Common myeloid progenitor, CD34-positive (primary cell): Measurements from ENCODE around the gene SLC25A39.
"Not testable (repeated sequence)": the region's sequence is repeated elsewhere in the genome, so short reads cannot be mapped to it uniquely, and the experiment has no call there.

ENCODE experiments used
- CTCF ChIA-PET: fragments of 350-600 bp; sonication (Branson Sonifier 250); formaldehyde crosslinking; loops from one replicate; lab custom pipeline; 2021; ENCODE audit warnings: antibody characterized with exemption; lab: Charles Lee
- POLR2A ChIA-PET: fragments of 350-600 bp; sonication (Branson Sonifier 250); formaldehyde crosslinking; loops from one replicate; lab custom pipeline; 2021; ENCODE audit warnings: antibody characterized with exemption; lab: Charles Lee
- DNase-seq, 3 donors: peaks; one replicate each; pipeline versions ENCODE4 v3.0.0 to v3.0.0-alpha.2; 2013
- H3K27ac ChIP-seq, 2 experiments: 1 replicate in 1 of 2; 2 replicates in 1 of 2; pipeline ENCODE4 v1.7.0; 2013; ENCODE audit warnings: inconsistent platforms in 2 of 2, low read length in 2 of 2, mild to moderate bottlenecking in 2 of 2, low read depth in 1 of 2, moderate library complexity in 1 of 2; ENCODE audit not compliant: severe bottlenecking in 2 of 2, insufficient read depth in 1 of 2, poor library complexity in 1 of 2
- H3K27me3 ChIP-seq, 5 experiments: replicated peaks in 2 of 5; 1 replicate in 3 of 5; 2 replicates in 2 of 5; pipeline versions ENCODE4 v1.6.1 to v1.7.0; 2013; ENCODE audit warnings: low read length in 4 of 5, mild to moderate bottlenecking in 2 of 5, moderate library complexity in 2 of 5, inconsistent platforms in 1 of 5; ENCODE audit not compliant: insufficient read depth in 5 of 5, control insufficient read depth in 4 of 5
- H3K36me3 ChIP-seq, 4 experiments: 1 replicate in 2 of 4; 2 replicates in 2 of 4; pipeline versions ENCODE4 v1.6.1 to v1.7.0; 2013; ENCODE audit warnings: low read length in 3 of 4, control low read depth in 1 of 4, mild to moderate bottlenecking in 1 of 4; ENCODE audit not compliant: control insufficient read depth in 4 of 4, insufficient read depth in 4 of 4
- H3K4me1 ChIP-seq, 4 experiments: 1 replicate in 3 of 4; 2 replicates in 1 of 4; pipeline versions ENCODE4 v1.6.1 to v1.7.1; 2013; ENCODE audit warnings: low read length in 3 of 4, mild to moderate bottlenecking in 3 of 4, control low read depth in 1 of 4, inconsistent platforms in 1 of 4, moderate library complexity in 1 of 4; ENCODE audit not compliant: control insufficient read depth in 4 of 4, insufficient read depth in 4 of 4; ENCODE audit errors: control extremely low read depth in 1 of 4
- H3K4me3 ChIP-seq, 7 experiments: 1 replicate in 4 of 7; 2 replicates in 3 of 7; pipeline versions ENCODE4 v1.5.1 to v1.7.0; 2013; ENCODE audit warnings: mild to moderate bottlenecking in 7 of 7, low read length in 6 of 7, moderate library complexity in 6 of 7, inconsistent platforms in 2 of 7, low read depth in 2 of 7, control low read depth in 1 of 7; ENCODE audit not compliant: insufficient read depth in 4 of 7, control insufficient read depth in 1 of 7; ENCODE audit errors: extremely low read depth in 1 of 7
- H3K9me3 ChIP-seq, 5 experiments: 1 replicate in 4 of 5; 2 replicates in 1 of 5; pipeline versions ENCODE4 v1.6.1 to v1.7.1; 2013; ENCODE audit warnings: low read length in 4 of 5, mild to moderate bottlenecking in 2 of 5, inconsistent platforms in 1 of 5, low read depth in 1 of 5, moderate library complexity in 1 of 5; ENCODE audit not compliant: control insufficient read depth in 4 of 5, insufficient read depth in 2 of 5; ENCODE audit errors: control extremely low read depth in 1 of 5
- WGBS: methylation state at CpG from one replicate; pipeline ENCODE4 v1.1.5; 2013; ENCODE audit not compliant: insufficient coverage; 5-methylcytosine and 5-hydroxymethylcytosine counted together

SLC25A39 gene

DNA sequence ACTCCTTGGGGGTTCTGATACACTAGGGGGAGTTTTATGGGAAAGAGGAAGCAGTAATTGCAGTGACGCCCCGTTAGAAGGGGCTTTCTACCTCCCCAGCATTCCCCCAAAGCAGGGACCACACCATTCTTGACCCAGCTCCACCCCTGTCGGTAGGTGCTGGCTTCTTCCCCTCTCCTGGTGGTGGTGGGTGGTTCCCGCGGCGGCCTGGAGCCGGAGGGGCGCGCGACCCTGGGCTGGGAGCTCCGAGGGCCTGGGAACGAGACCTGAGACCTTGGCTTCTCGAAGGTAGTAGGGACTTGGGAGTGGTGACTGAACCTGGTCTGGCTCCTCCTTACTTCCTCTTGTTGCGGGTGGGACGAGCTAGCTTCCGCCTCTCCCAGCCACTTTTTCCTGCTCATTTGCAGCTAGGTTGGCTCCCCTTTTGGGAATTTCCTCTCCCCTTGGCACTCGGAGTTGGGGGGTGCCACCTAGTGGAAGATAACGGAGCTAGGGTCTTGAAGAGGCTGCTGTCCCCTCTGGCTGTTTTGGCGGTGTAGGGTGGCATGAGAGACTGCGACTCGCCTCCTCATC is 20.9 kb upstream of the SLC25A39 start:
- H3K27me3 ChIP-seq = peaks cover 0 to 3% (median 0%) of the 10 kb centered on the region in 5 experiments
- H3K9me3 ChIP-seq = no peaks in the 10 kb centered on the region
- H3K36me3 ChIP-seq = peaks cover 0 to 11% (median 6%) of the 10 kb centered on the region in 4 experiments
- H3K27ac ChIP-seq = peak overlapping the region in 1 of 2 experiments; percentile 75
- CTCF ChIA-PET = interaction anchor here (0.6 to 3.3 kb wide), 21 partner anchors 9 to 432 kb away, joined by 3 to 34 read pairs (median 4); partner anchors contain the start of gene FAM171A2
- WGBS = 0% methylated on average over 4 of the region's 21 CpGs
- peak; percentile 66 to 69 (median 68) for DNase-seq
- POLR2A ChIA-PET = interaction anchor here (1.0 to 1.4 kb wide), 3 partner anchors 11 to 147 kb away, joined by 3 to 6 read pairs (median 3); no protein-coding TSS in a partner anchor
- H3K4me3 ChIP-seq = peak overlapping the region; percentile 78 to 97 (median 87)
- H3K4me1 ChIP-seq = peaks cover 5 to 30% (median 22%) of the 10 kb centered on the region in 4 experiments

DNA sequence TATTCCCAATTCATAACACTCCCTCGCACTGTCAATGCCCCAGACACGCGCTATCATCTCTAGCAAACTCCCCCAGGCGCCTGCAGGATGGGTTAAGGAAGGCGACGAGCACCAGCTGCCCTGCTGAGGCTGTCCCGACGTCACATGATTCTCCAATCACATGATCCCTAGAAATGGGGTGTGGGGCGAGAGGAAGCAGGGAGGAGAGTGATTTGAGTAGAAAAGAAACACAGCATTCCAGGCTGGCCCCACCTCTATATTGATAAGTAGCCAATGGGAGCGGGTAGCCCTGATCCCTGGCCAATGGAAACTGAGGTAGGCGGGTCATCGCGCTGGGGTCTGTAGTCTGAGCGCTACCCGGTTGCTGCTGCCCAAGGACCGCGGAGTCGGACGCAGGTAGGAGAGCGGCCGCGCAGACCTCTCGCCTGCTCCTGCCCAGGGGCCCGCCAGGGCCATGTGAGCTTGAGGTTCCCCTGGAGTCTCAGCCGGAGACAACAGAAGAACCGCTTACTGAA is 20.4 kb upstream of the SLC25A39 start, which contains the start of gene GRN:
Gene GRN, plus strand, starts transcription at position 364 of the 515 bp plus-strand sequence. CDS start 3,863 bp downstream, outside the sequence.
- Histone ChIP-seq H3K36me3 (peaks cover 0 to 7% (median 4%) of the 10 kb centered on the region in 4 experiments), H3K27ac (peak within 1 kb of the TSS in 1 of 2 experiments; percentile 75), H3K27me3 (peaks cover 0 to 3% (median 0%) of the 10 kb centered on the region in 5 experiments), H3K4me3 (peak within 1 kb of the TSS; percentile 78 to 97 (median 87)), H3K9me3 (no peaks in the 10 kb centered on the region), H3K4me1 (peaks cover 5 to 30% (median 22%) of the 10 kb centered on the region in 4 experiments)
- POLR2A ChIA-PET = interaction anchor here (1.0 to 1.4 kb wide), 3 partner anchors 10 to 146 kb away, joined by 3 to 6 read pairs (median 3); no protein-coding TSS in a partner anchor
- peak; percentile 90 to 93 (median 93) for DNase-seq
- CTCF ChIA-PET = interaction anchor here (0.9 to 3.3 kb wide), 18 partner anchors 9 to 431 kb away, joined by 3 to 34 read pairs (median 5); partner anchors contain the start of gene FAM171A2
- 0% methylated on average over 20 of the region's 26 CpGs for WGBS

DNA sequence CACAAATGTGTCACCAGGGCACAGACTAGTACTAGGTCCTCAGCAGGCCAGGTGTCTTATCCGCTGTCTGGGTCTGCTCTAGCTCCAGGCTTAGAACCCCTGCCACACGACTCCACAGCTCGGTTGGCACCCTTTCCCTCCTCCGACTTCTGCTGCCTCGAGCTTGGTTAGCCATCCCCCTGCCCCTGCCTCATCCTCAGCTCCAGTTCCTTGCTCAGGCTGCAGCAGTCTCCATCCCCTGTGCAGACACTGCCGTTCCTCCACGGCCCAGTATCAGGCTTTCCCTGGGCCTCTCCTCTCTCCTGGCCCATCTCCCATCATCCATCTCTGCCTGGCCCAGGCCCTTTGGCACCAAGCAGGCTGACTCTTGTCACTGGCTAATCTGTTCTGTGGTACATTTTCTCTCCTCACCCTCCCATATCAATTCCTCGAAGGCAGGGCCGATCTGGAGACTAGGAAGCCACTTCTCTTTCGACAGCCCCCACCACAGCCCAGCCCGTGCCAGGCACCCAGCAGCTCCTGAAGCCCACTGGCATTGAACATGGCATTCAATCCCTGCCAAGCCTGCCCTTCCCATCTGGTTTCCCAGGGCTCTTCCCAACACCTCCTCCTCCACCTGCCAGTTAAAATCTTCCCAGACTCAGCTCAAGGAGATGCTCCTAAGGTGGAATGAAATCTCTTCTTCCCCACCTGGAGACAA is 19.0 kb upstream of the SLC25A39 start:
- WGBS = 90% methylated on average over 11 of the region's 11 CpGs
- H3K4me3 ChIP-seq = no peak overlapping the region
- H3K27ac ChIP-seq = no peak overlapping the region
- H3K4me1 ChIP-seq = peaks cover 5 to 26% (median 22%) of the 10 kb centered on the region in 4 experiments
- DNase-seq = no peak
- no peaks in the 10 kb centered on the region for H3K9me3 ChIP-seq
- ChIA-PET POLR2A (no interaction called here), CTCF (interaction anchor here (1.0 to 3.3 kb wide), 6 partner anchors 12 to 141 kb away, joined by 3 to 34 read pairs (median 10); partner anchors contain the start of gene FAM171A2)
- no peaks in the 10 kb centered on the region for H3K36me3 ChIP-seq
- peaks cover 0 to 3% (median 0%) of the 10 kb centered on the region in 5 experiments for H3K27me3 ChIP-seq

DNA sequence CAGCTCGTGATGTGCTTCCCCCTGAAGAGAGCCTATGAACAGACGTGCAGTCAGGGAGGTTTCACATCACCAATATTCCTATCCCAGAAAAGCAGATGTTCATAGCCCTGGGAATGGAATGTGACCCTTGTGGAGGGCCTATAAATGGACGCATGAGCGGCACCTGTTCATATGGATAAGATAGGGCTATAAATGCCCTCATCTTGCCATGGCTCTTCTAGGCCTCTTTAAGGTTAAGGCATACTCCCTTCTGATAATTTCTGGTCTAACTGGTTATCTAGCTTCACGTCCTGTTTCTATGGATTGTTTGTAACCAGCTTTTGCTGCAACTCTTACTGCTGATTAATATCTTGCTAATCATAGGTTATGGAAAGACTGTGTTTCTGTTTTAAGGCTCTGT is 15.9 kb upstream of the SLC25A39 start:
- CTCF ChIA-PET = interaction anchor here (0.9 to 2.2 kb wide), 6 partner anchors 9 to 133 kb away, joined by 3 to 18 read pairs (median 4); no protein-coding TSS in a partner anchor
- H3K4me1 ChIP-seq, POLR2A ChIA-PET, H3K27me3 ChIP-seq, DNase-seq, H3K36me3 ChIP-seq, H3K4me3 ChIP-seq, H3K27ac ChIP-seq, H3K9me3 ChIP-seq: not testable (repeated sequence)
- WGBS = 100% methylated on average over 2 of the region's 5 CpGs

DNA sequence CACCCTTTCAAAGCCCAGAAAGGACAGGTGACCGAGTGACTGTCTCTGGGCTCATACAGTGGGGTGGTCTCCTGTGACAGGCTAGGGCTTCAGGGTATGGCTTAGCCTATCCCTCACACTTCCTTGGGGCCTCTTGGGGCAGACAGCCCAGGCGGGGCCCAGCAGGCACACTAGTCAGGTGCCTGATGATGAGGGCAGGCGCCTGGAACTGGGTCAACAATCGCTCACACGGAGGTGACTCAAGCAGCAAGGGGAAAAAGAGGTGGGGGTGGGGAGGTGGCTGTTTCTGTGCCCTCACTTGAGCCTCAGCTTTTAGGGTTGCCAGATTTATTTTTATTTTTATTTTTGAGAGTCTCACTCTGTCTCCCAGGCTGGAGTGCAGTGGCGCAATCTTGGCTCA is 14.1 kb upstream of the SLC25A39 start:
- peaks cover 0 to 3% (median 0%) of the 10 kb centered on the region in 5 experiments for H3K27me3 ChIP-seq
- H3K9me3 ChIP-seq = no peaks in the 10 kb centered on the region
- DNase-seq = no peak
- H3K4me3 ChIP-seq = no peak overlapping the region
- H3K27ac ChIP-seq = no peak overlapping the region
- WGBS = 70% methylated on average over 4 of the region's 6 CpGs
- ChIA-PET CTCF (interaction anchor here (1.4 to 1.6 kb wide), 3 partner anchors 16 to 134 kb away, joined by 3 to 4 read pairs (median 4); no protein-coding TSS in a partner anchor), POLR2A (interaction anchor here (0.6 kb wide), 1 partner anchor 336 kb away, joined by 3 read pairs; no protein-coding TSS in a partner anchor)
- H3K4me1 ChIP-seq = peaks cover 0 to 5% (median 0%) of the 10 kb centered on the region in 4 experiments
- H3K36me3 ChIP-seq = no peaks in the 10 kb centered on the region

DNA sequence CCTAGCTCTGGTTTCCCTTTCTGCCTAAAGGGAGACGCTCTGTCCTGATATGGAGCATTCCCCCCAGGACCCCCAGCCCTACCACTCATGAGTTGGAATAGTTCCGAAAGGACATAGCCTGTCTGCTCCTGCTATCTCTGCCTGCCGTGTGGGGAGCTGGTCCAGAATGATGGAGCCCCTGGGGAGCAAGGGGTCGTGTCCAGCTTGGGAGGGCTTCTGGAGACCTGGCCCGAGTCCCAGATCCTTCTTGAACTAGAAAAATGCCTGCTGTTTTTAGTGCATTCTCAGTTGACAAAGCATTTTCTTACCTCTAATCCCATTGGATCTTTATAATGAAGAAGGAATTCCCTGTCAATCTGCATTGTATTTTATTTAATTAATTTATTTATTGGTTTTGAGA is 11.3 kb upstream of the SLC25A39 start:
- no peak overlapping the region for H3K27ac ChIP-seq
- DNase-seq = no peak
- 82% methylated on average over 4 of the region's 5 CpGs for WGBS
- H3K36me3 ChIP-seq = no peaks in the 10 kb centered on the region
- ChIA-PET CTCF (interaction anchor here (0.6 to 2.7 kb wide), 7 partner anchors 9 to 126 kb away, joined by 3 to 13 read pairs (median 5); partner anchors contain the start of gene GRN), POLR2A (no interaction called here)
- no peak overlapping the region for H3K4me3 ChIP-seq
- H3K27me3 ChIP-seq = no peaks in the 10 kb centered on the region
- no peaks in the 10 kb centered on the region for H3K9me3 ChIP-seq
- peaks cover 3 to 8% (median 4%) of the 10 kb centered on the region in 4 experiments for H3K4me1 ChIP-seq
